Measurements from ENCODE around the gene STPG1.

GRCh38 chr1:24455272-24455671 is 41.7 kb upstream of the STPG1 start:
- no peak for TF ChIP-seq CTCF (IDR thresholded peaks at IDR 0.05)
- no peak for TF ChIP-seq ZFX (IDR thresholded peaks at IDR 0.05; ENCODE audit: borderline replicate concordance)
